OCI-LY1 (cell line): ENCODE data around the gene SWAP70.

Experiments
- H2AFZ ChIP-seq: fragments of 200-600 bp; sonication (generic), shearing (Covaris generic); 2 replicates; pipeline ENCODE4 v1.6.0; 2014; ENCODE audit warnings: antibody characterized with exemption, mild to moderate bottlenecking, low read length
- H3F3A ChIP-seq: fragments of 200-600 bp; sonication (generic), shearing (Covaris generic); 2 replicates; pipeline ENCODE4 v1.6.0; 2014; ENCODE audit warnings: mild to moderate bottlenecking, antibody characterized with exemption, low read length, moderate library complexity; ENCODE audit not compliant: insufficient read depth
- H3K27ac ChIP-seq: fragments of 200-600 bp; sonication (generic); 2 replicates; pipeline ENCODE4 v1.5.1; 2014; ENCODE audit warnings: low read length, mixed run types, mild to moderate bottlenecking, low read depth; ENCODE audit not compliant: poor library complexity, severe bottlenecking
- H3K27me3 ChIP-seq: fragments of 200-600 bp; sonication (generic); 2 replicates; pipeline ENCODE4 v1.6.0; 2014; ENCODE audit warnings: antibody characterized with exemption, mild to moderate bottlenecking, low read length, moderate library complexity; ENCODE audit not compliant: insufficient read depth
- H3K36me3 ChIP-seq: fragments of 200-600 bp; sonication (generic); 2 replicates; pipeline ENCODE4 v1.6.1; 2014; ENCODE audit warnings: mild to moderate bottlenecking, antibody characterized with exemption, low read length, moderate library complexity, mixed read lengths; ENCODE audit not compliant: insufficient read depth
- H3K4me1 ChIP-seq: fragments of 200-600 bp; sonication (generic); 2 replicates; pipeline ENCODE4 v1.5.1; 2014; ENCODE audit warnings: mild to moderate bottlenecking, low read length, moderate library complexity; ENCODE audit not compliant: insufficient read depth, severe bottlenecking
- H3K4me2 ChIP-seq: fragments of 200-600 bp; sonication (generic), shearing (Covaris generic); 2 replicates; pipeline ENCODE4 v1.6.1; 2014; ENCODE audit warnings: low read length
- H3K4me3 ChIP-seq: fragments of 200-600 bp; sonication (generic); 2 replicates; pipeline ENCODE4 v1.5.1; 2014; ENCODE audit warnings: low read length, low read depth, mild to moderate bottlenecking, mixed read lengths; ENCODE audit not compliant: poor library complexity, severe bottlenecking
- H3K79me2 ChIP-seq: fragments of 200-600 bp; shearing (Covaris generic); 2 replicates; pipeline ENCODE4 v1.6.1; 2016; ENCODE audit warnings: mixed run types, low read length, mixed read lengths; ENCODE audit not compliant: insufficient read depth
- H3K9ac ChIP-seq: fragments of 200-600 bp; sonication (generic), shearing (Covaris generic); 2 replicates; pipeline ENCODE4 v1.6.1; 2014; ENCODE audit warnings: mild to moderate bottlenecking, low read length, mixed read lengths
- H3K9me2 ChIP-seq: fragments of 200-600 bp; sonication (generic), shearing (Covaris generic); 2 replicates; pipeline ENCODE4 v1.6.1; 2014; ENCODE audit warnings: low read depth, mild to moderate bottlenecking, low read length, mixed read lengths
- H3K9me3 ChIP-seq: fragments of 200-600 bp; shearing (Covaris generic); 2 replicates; pipeline ENCODE4 v1.6.1; 2014; ENCODE audit warnings: low read length, mixed read lengths
- H4K20me1 ChIP-seq: fragments of 200-600 bp; sonication (generic), shearing (Covaris generic); 2 replicates; pipeline ENCODE4 v1.6.0; 2016; ENCODE audit warnings: mild to moderate bottlenecking, low read length; ENCODE audit not compliant: insufficient read depth
- EZH2 ChIP-seq: fragments of 200-600 bp; sonication (generic), shearing (Covaris generic); IDR thresholded peaks from 2 replicates; pipeline ENCODE4 v1.8.0; 2017; ENCODE audit warnings: borderline replicate concordance, mixed run types, mild to moderate bottlenecking, antibody characterized with exemption, low read length, moderate library complexity, mixed read lengths
- TF ChIP-seq, protein P1 (sequence below): fragments of 200-600 bp; sonication (generic), shearing (Covaris generic); IDR thresholded peaks from 2 replicates; pipeline ENCODE4 v1.5.1; 2017; ENCODE audit warnings: mild to moderate bottlenecking, antibody characterized with exemption, low read length, moderate library complexity, mixed read lengths

Gene SWAP70

DNA sequence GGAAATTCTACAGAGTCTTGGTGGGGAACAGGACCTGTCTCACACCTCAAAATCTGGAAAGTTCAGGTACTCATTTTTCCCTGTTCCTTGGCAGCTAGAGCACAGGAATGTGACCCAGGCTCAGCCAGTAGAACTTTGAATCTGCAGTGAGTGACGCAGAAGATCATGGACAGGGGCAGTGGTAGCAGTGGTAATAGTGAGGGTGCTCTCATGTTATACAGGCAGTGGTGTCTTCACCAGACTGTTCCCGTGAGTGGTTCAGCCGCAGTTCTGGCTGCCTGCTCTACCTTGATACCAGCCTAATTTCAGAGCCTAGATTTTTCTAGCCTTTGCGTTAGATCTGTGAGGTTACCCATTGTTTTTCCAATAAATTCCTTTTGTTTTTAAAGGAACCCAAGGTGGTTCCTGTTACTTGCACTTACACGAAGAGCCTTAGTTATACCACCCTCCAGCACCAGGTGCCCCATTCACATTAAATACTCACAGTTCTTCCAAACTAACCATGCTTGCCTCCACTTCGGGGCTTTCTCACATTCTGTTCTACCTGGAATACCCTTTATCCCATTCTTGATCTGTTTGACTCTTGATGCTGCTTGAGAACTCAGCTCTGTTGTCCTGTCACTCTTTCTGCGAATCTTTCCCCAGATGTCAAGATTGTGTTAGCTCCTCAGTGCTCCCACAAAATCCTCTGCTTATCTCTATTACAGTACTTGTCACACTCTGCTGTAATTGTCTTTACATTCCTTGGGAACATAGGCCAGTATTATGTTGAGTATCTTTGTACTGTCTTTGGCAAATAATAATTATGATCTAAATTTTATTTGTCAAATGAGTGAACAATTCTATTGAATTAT lies 47.8 kb downstream of the SWAP70 start:
- Histone ChIP-seq H2AFZ (no peak overlapping the region), H3K9me3 (peaks cover 12% of the 10 kb centered on the region), H4K20me1 (0 out of 2 replicates have a peak, but pooled peaks cover 2% of the 10 kb centered on the region), H3K27me3 (no peaks in the 10 kb centered on the region), H3K4me1 (peaks cover 42% of the 10 kb centered on the region), H3K27ac (peak overlapping the region; percentile 4), H3K4me2 (no peak overlapping the region), H3K9ac (no peak overlapping the region), H3K4me3 (no peak overlapping the region), H3K36me3 (peaks cover 82% of the 10 kb centered on the region), H3K9me2 (no peaks in the 10 kb centered on the region), H3K79me2 (peaks cover 81% of the 10 kb centered on the region), H3F3A (peaks cover 3% of the 10 kb centered on the region; the same call in 1 of the 2 replicates)
- no peak for TF ChIP-seq EZH2
- TF ChIP-seq, protein P1, sequence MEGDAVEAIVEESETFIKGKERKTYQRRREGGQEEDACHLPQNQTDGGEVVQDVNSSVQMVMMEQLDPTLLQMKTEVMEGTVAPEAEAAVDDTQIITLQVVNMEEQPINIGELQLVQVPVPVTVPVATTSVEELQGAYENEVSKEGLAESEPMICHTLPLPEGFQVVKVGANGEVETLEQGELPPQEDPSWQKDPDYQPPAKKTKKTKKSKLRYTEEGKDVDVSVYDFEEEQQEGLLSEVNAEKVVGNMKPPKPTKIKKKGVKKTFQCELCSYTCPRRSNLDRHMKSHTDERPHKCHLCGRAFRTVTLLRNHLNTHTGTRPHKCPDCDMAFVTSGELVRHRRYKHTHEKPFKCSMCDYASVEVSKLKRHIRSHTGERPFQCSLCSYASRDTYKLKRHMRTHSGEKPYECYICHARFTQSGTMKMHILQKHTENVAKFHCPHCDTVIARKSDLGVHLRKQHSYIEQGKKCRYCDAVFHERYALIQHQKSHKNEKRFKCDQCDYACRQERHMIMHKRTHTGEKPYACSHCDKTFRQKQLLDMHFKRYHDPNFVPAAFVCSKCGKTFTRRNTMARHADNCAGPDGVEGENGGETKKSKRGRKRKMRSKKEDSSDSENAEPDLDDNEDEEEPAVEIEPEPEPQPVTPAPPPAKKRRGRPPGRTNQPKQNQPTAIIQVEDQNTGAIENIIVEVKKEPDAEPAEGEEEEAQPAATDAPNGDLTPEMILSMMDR, result no peak

DNA sequence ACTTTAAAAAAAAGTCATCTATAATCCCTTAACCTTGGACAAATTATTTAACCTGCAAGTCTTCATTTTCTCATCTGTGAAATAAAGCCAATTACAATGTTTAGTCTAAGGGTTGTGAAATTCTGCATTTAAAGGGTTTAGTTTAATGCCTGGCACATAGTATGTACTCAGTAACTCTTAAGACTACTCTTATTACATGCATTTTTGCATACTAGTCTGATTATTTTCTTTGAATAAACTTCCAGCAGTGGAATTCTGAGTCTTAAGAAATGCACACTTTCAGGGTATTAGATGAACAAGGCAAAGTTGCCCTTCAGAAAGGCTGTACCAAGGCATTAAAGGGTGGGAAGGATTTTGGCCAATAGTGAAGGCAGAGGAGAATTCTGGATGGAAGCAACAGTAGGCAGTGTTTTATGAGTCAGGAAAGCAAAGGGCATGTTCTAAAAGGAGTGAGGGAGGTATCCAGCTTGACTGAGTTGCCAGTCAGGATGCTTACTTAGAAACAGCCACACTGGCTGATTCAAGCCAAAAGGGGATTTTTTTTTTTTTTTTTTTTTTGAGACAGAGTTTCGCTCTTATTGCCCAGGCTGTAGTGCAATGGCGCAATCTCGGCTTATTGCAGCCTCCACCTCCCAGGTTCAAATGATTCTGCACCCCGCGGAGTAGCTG lies 50.5 kb downstream of the SWAP70 start:
- Histone ChIP-seq H3K27me3 (no peaks in the 10 kb centered on the region), H3K4me1 (peaks cover 49% of the 10 kb centered on the region), H3K4me2 (no peak overlapping the region), H3K36me3 (peaks cover 86% of the 10 kb centered on the region), H4K20me1 (0 out of 2 replicates have a peak, but pooled peaks cover 2% of the 10 kb centered on the region), H2AFZ (no peak overlapping the region), H3K9ac (no peak overlapping the region), H3K27ac (no peak overlapping the region), H3K9me2 (no peaks in the 10 kb centered on the region), H3K4me3 (no peak overlapping the region), H3K9me3 (peaks cover 12% of the 10 kb centered on the region), H3F3A (peaks cover 3% of the 10 kb centered on the region; the same call in 1 of the 2 replicates), H3K79me2 (peaks cover 74% of the 10 kb centered on the region)
- no peak for TF ChIP-seq EZH2
- TF ChIP-seq, protein P1, result no peak

DNA sequence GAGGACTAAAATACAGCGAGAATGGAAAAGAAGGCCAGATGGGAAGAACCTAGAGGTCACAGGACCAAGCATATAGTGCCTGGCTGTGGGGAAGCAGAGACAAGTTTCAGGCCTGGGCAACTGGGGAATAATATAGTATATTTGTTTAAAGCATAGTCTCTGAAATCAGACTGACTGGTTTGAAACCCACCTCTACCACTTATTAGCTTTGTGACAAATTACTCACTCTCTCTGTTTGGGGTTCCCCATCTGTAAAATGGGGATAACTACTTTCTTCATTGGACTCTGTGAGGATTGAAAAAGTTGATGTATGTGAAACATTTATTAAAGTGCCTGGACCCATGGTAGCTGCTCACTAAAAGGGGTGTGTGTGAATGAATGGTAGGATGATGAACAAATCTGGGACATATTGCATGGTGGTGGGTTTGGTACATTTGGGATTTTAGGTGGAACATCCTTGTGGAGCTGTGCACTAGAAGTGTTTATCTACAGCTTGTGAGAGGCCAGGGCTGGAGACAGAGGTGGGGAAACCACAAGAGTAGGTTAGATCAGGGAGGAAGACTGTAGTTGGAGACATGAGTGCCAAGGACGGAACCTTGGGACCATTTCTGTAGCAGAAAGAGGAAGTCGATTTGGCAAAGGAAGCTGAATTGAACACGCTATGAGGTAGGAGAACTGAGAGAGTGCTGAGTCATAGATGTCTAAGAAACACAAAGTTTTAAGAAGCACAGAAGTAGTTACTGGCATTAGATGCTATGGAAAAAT lies 52.6 kb downstream of the SWAP70 start:
- Histone ChIP-seq H3K9ac (no peak overlapping the region), H3K27ac (peak overlapping the region; percentile 31), H3K79me2 (peaks cover 71% of the 10 kb centered on the region), H3K9me2 (no peaks in the 10 kb centered on the region), H2AFZ (no peak overlapping the region), H3K4me3 (no peak overlapping the region), H3K4me1 (peaks cover 52% of the 10 kb centered on the region), H3K9me3 (peaks cover 12% of the 10 kb centered on the region), H3K4me2 (no peak overlapping the region), H4K20me1 (no peaks in the 10 kb centered on the region), H3K36me3 (peaks cover 87% of the 10 kb centered on the region), H3K27me3 (no peaks in the 10 kb centered on the region), H3F3A (peaks cover 6% of the 10 kb centered on the region)
- TF ChIP-seq EZH2, result no peak
- TF ChIP-seq, protein P1, result no peak
